GM20000 (cell line): Measurements from ENCODE around the gene CHST3.
"Not testable (repeated sequence)": the region's sequence is repeated elsewhere in the genome, so short reads cannot be mapped to it uniquely, and the experiment has no call there.

Experiments
- DNase-seq: peaks from one replicate; pipeline ENCODE4 v3.0.0; 2012; ENCODE audit warnings: low spot score
- CTCF ChIP-seq: IDR thresholded peaks from 2 replicates; pipeline ENCODE4 v1.5.1; 2012; ENCODE audit warnings: mild to moderate bottlenecking, control low read depth; ENCODE audit errors: extremely low read depth, missing control alignments

Gene CHST3

GRCh38 chr10:71981015-71981875 lies 17.1 kb downstream of the CHST3 start:
- no peak for DNase-seq
- no peak for TF ChIP-seq CTCF

- no peak for DNase-seq
- no peak for TF ChIP-seq CTCF
These were observed 17.7 kb downstream of the CHST3 start for GRCh38 chr10:71981876-71982230.

- no peak for DNase-seq
- TF ChIP-seq CTCF = no peak
These were observed 18.3 kb downstream of the CHST3 start for GRCh38 chr10:71982269-71983178.

- no peak for DNase-seq
- no peak for TF ChIP-seq CTCF
These were observed 20.1 kb downstream of the CHST3 start for GRCh38 chr10:71984126-71984808.

- no peak for TF ChIP-seq CTCF
- DNase-seq = peak; percentile 51
These were observed 20.7 kb downstream of the CHST3 start for GRCh38 chr10:71984809-71985388.

GRCh38 chr10:71985542-71986250 lies 21.5 kb downstream of the CHST3 start:
- TF ChIP-seq CTCF = no peak
- DNase-seq = peak; percentile 59

- DNase-seq = not testable (repeated sequence)
These were observed 24.7 kb downstream of the CHST3 start for GRCh38 chr10:71988895-71989294.
